HG02970 (cell line): ENCODE data around the gene PIGU.

Experiments
- ATAC-seq: cut with Tn5 transposase; IDR thresholded peaks from one replicate; pipeline ENCODE4 v1.9.1; 2021; ENCODE audit warnings: mild to moderate bottlenecking, moderate library complexity, moderate number of reproducible peaks; ENCODE audit not compliant: unreplicated experiment, low FRiP score

PIGU gene

GRCh38 chr20:34581341-34582184 is 95.3 kb downstream of the PIGU start:
- no peak for ATAC-seq

- no peak for ATAC-seq
These were observed 96.6 kb downstream of the PIGU start for GRCh38 chr20:34579979-34580940.

GRCh38 chr20:34579191-34579978 is 97.5 kb downstream of the PIGU start:
- no peak for ATAC-seq

- ATAC-seq: no peak
These were observed 98.4 kb downstream of the PIGU start for GRCh38 chr20:34578521-34578920.

- no peak for ATAC-seq
These were observed 98.9 kb downstream of the PIGU start for GRCh38 chr20:34578025-34578424.

- no peak for ATAC-seq
These were observed 99.8 kb downstream of the PIGU start for GRCh38 chr20:34577061-34577460.

GRCh38 chr20:34575756-34576155 is 101.1 kb downstream of the PIGU start:
- no peak for ATAC-seq

- ATAC-seq: no peak
These were observed 101.6 kb downstream of the PIGU start for GRCh38 chr20:34575271-34575670.

GRCh38 chr20:34574861-34575260 is 102.0 kb downstream of the PIGU start:
- ATAC-seq: no peak

GRCh38 chr20:34574426-34574825 is 102.5 kb downstream of the PIGU start:
- no peak for ATAC-seq

- ATAC-seq: no peak
These were observed 103.2 kb downstream of the PIGU start for GRCh38 chr20:34573541-34574300.

- ATAC-seq: no peak
These were observed 105.1 kb downstream of the PIGU start for GRCh38 chr20:34571753-34572152.

GRCh38 chr20:34570859-34571306 is 106.0 kb downstream of the PIGU start:
- ATAC-seq: no peak

- no peak for ATAC-seq
These were observed 107.3 kb downstream of the PIGU start for GRCh38 chr20:34569598-34569997.

GRCh38 chr20:34567892-34568865 is 108.7 kb downstream of the PIGU start:
- ATAC-seq: no peak

- ATAC-seq: no peak
These were observed 109.7 kb downstream of the PIGU start for GRCh38 chr20:34566978-34567891.

GRCh38 chr20:34564833-34565232 is 112.1 kb downstream of the PIGU start:
- no peak for ATAC-seq

- ATAC-seq: no peak
These were observed 114.3 kb downstream of the PIGU start for GRCh38 chr20:34562641-34563040.
